Measurements from ENCODE around the gene DGCR8. TPM values are rescaled to one million over a fixed set of nuclear protein-coding genes. Genes with fewer than 3 reads are reported as not detected.
A peak's percentile ranks its signal among the peaks of the same experiment; 100 is the strongest.

Gene DGCR8
- total RNA-seq, 1 donor from 2014 or later: 35.5 TPM

DNA sequence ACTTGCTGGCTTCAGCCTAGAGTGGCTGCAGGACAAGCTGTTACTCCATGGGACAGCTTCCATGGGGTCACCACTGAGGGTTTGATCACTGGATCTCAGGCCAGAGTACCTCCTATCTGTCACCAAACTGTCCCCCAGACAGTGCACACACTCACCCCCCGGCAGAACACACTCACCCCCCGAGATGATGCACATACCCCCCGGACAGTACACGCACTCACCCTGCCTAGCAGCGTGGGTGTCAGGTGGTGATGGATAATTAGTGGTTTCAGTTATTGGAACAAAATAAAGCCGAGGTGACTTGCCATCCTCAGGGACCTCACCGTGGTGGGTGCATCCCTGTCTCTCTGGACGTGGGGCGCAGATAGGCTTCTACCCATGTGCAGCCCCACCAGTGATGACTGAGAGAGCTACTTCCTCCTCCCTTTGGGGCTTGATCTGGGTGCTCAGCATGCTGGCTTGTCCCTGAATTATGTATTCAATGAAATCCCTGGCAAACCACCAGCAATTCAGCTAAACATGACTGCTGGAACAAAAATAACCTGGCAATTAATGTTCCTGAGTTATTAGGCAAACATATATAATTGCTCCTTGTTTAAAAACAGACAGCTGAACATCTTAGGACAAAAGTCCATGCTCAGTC lies 40.2 kb upstream of the DGCR8 start:
- no peak for TF ChIP-seq CTCF (IDR thresholded peaks at IDR 0.05)
- ATAC-seq: no peak
- Histone ChIP-seq H3K27me3 (no peaks in the 10 kb centered on the region), H3K27ac (no peak overlapping the region), H3K36me3 (peaks cover 61% of the 10 kb centered on the region), H3K9me3 (no peaks in the 10 kb centered on the region), H3K4me3 (no peak overlapping the region), H3K4me1 (no peaks in the 10 kb centered on the region)
- intact Hi-C loops (cut with DNase I): no loop called here
- DNase-seq: no peak

GRCh38 chr22:20040327-20041200 lies 39.5 kb upstream of the DGCR8 start:
- no peak for ATAC-seq
- H3K27ac ChIP-seq: no peak overlapping the region
- peaks cover 64% of the 10 kb centered on the region for H3K36me3 ChIP-seq
- H3K27me3 ChIP-seq: no peaks in the 10 kb centered on the region
- DNase-seq: no peak
- H3K4me3 ChIP-seq: no peak overlapping the region
- intact Hi-C loops (cut with DNase I): no loop called here
- H3K9me3 ChIP-seq: no peaks in the 10 kb centered on the region
- H3K4me1 ChIP-seq: no peaks in the 10 kb centered on the region
- TF ChIP-seq CTCF (IDR thresholded peaks at IDR 0.05): no peak

DNA sequence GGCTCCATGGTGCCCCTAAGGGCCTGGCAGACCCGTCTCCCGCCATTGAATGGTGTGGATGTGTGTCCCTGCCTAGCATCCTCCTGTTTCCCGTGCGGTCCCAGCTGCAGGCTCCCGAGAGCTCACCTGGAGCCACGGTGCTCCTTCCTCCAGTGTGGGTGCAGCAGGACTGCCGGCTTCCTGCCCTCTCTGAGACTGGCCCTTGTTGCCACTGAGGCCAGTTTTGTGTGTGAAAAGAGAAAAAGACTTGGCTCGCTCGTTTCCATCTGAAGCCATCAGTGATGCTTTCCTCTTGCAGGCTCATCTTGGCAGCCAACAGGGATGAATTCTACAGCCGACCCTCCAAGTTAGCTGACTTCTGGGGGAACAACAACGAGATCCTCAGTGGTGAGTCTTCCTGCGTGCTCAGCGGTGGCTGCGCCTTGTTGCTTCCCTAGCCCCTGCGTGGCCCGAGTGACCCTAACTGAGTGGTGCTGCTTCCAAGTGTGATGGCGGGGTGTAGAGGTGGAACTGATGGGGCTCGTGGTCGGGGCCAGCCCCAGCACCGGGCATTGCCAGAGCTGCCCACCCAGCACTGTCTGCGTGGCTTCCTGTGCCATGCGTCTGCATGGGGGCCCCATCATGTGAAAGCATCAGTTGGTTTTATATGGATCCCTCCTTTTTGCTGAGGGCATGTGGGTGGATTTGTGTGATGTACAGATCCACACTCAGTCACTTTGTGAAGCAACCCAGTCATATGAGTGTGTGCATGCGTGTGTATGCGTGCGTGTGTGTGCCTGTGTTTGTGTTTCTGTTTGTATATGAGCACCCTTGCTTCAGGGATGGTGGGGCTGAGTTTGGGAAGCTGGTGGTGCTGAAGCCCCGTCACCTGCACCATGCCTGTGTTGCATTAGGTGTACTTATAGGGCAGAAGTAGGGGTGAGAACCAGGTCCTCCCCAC lies 36.7 kb upstream of the DGCR8 start:
- no peaks in the 10 kb centered on the region for H3K9me3 ChIP-seq
- H3K4me1 ChIP-seq: no peaks in the 10 kb centered on the region
- peaks cover 68% of the 10 kb centered on the region for H3K36me3 ChIP-seq
- DNase-seq (no peak), ATAC-seq (no peak)
- H3K4me3 ChIP-seq: no peak overlapping the region
- intact Hi-C loops (cut with DNase I): no loop called here
- TF ChIP-seq CTCF (IDR thresholded peaks at IDR 0.05): no peak
- no peaks in the 10 kb centered on the region for H3K27me3 ChIP-seq
- no peak overlapping the region for H3K27ac ChIP-seq

DNA sequence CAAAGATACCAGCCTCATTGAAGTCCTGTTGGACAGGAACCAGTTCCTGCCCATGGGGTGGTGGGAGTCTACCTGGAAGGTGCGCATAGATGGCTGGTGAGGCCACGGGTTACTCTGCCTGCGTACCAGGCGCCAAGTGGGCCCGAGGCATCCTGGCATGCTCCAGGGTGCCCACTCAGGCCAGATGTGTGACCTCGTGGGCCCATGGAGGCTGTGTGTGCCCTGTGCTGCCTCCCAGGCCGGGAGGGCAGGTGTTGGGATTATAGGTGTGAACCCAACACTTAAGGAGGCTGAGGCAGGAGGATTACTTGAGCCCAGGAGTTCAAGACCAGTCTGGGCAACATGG lies 36.1 kb upstream of the DGCR8 start:
- H3K27me3 ChIP-seq: no peaks in the 10 kb centered on the region
- ATAC-seq (peak; percentile 25), DNase-seq (no peak)
- H3K4me3 ChIP-seq: no peak overlapping the region
- no peaks in the 10 kb centered on the region for H3K9me3 ChIP-seq
- no peak overlapping the region for H3K27ac ChIP-seq
- H3K4me1 ChIP-seq: no peaks in the 10 kb centered on the region
- peaks cover 62% of the 10 kb centered on the region for H3K36me3 ChIP-seq
- TF ChIP-seq CTCF (IDR thresholded peaks at IDR 0.05): no peak
- intact Hi-C loops (cut with DNase I): no loop called here

DNA sequence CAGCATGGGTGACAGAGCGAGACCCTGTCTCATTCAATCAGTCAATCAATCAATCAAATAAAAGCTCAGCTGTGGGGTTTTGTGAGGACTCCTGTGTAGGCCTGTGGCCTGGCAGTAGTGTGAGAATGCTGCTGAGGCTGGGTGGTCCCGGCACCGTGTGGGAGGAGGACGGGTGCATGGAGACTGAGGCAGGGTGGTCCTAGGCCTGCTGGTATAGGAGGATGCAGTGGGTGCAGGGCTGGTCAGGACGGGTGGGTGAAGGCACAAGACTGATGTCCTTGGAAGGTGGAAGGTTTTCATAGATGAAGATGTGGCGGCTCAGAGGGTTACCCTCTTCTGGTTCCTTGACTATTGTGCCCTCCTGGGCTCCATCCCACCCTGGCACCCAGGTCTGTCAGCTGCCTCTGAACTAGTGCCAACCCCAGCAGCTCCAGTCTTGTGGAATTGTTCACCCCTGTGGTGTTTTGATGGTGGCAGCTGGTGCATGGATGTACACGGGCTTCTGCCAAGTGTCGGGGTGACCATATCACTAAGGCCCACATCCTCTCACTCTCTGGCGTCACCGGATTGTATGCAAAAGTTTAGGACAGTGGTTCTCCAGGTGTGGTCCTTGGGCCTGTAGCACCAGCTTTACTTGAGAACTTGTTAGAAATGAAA lies 35.4 kb upstream of the DGCR8 start:
- ATAC-seq (peak; percentile 22), DNase-seq (no peak)
- Histone ChIP-seq H3K4me1 (no peaks in the 10 kb centered on the region), H3K27ac (no peak overlapping the region), H3K27me3 (no peaks in the 10 kb centered on the region), H3K36me3 (peaks cover 61% of the 10 kb centered on the region), H3K9me3 (no peaks in the 10 kb centered on the region), H3K4me3 (no peak overlapping the region)
- intact Hi-C loops (cut with DNase I): no loop called here
- TF ChIP-seq CTCF (IDR thresholded peaks at IDR 0.05): no peak
